ENCODE measurements around the gene TMEM163.
"Not testable (repeated sequence)": the region's sequence is repeated elsewhere in the genome, so short reads cannot be mapped to it uniquely, and the experiment has no call there.

TMEM163 gene

GRCh38 chr2:134592377-134592776 is 126.4 kb downstream of the TMEM163 start:
- Histone ChIP-seq H3K4me1 (ENCODE audit: control insufficient read depth, low read length) (no peaks in the 10 kb centered on the region), H4K20me1 (ENCODE audit: control insufficient read depth, insufficient read depth, low read depth, low read length) (no peaks in the 10 kb centered on the region), H3K4me3 (ENCODE audit: low read length) (no peak overlapping the region), H3K79me2 (ENCODE audit: control insufficient read depth, low read length) (no peaks in the 10 kb centered on the region), H3K9me3 (ENCODE audit: control insufficient read depth, insufficient read depth, low read length) (peaks cover 19% of the 10 kb centered on the region), H3K9me2 (replicated peaks; ENCODE audit: control insufficient read depth, low read length) (no peaks in the 10 kb centered on the region), H3K27ac (ENCODE audit: low read depth, low read length) (no peak overlapping the region), H3K27me3 (ENCODE audit: control insufficient read depth, low read length) (no peaks in the 10 kb centered on the region), H3F3A (ENCODE audit: control insufficient read depth, insufficient read depth) (no peaks in the 10 kb centered on the region), H3K36me3 (ENCODE audit: control insufficient read depth, low read length) (no peaks in the 10 kb centered on the region), H3K4me2 (ENCODE audit: low read length) (no peak overlapping the region)
- no peak for TF ChIP-seq CTCF (IDR thresholded peaks at IDR 0.05; ENCODE audit: low read depth, low read length, poor library complexity, severe bottlenecking)
- TF ChIP-seq EZH2phosphoT487 (IDR thresholded peaks at IDR 0.05; ENCODE audit: borderline replicate concordance, low read length) = no peak

- Histone ChIP-seq H3K79me2 (ENCODE audit: control insufficient read depth, low read length) (no peaks in the 10 kb centered on the region), H3K9me3 (ENCODE audit: control insufficient read depth, insufficient read depth, low read length) (peaks cover 19% of the 10 kb centered on the region), H3K27me3 (ENCODE audit: control insufficient read depth, low read length) (no peaks in the 10 kb centered on the region), H3K9me2 (replicated peaks; ENCODE audit: control insufficient read depth, low read length) (no peaks in the 10 kb centered on the region), H3K4me2 (ENCODE audit: low read length) (no peak overlapping the region), H3K4me3 (ENCODE audit: low read length) (no peak overlapping the region), H3K4me1 (ENCODE audit: control insufficient read depth, low read length) (no peaks in the 10 kb centered on the region), H3K36me3 (ENCODE audit: control insufficient read depth, low read length) (no peaks in the 10 kb centered on the region), H3F3A (ENCODE audit: control insufficient read depth, insufficient read depth) (no peaks in the 10 kb centered on the region), H4K20me1 (ENCODE audit: control insufficient read depth, insufficient read depth, low read depth, low read length) (no peaks in the 10 kb centered on the region), H3K27ac (ENCODE audit: low read depth, low read length) (no peak overlapping the region)
- TF ChIP-seq CTCF (IDR thresholded peaks at IDR 0.05; ENCODE audit: low read depth, low read length, poor library complexity, severe bottlenecking) (no peak), EZH2phosphoT487 (IDR thresholded peaks at IDR 0.05; ENCODE audit: borderline replicate concordance, low read length) (no peak)
Observed at GRCh38 chr2:134591526-134591925, 127.3 kb downstream of the TMEM163 start.

GRCh38 chr2:134590679-134591078 is 128.1 kb downstream of the TMEM163 start:
- TF ChIP-seq CTCF (IDR thresholded peaks at IDR 0.05; ENCODE audit: low read depth, low read length, poor library complexity, severe bottlenecking) (no peak), EZH2phosphoT487 (IDR thresholded peaks at IDR 0.05; ENCODE audit: borderline replicate concordance, low read length) (no peak)
- Histone ChIP-seq H3K79me2 (ENCODE audit: control insufficient read depth, low read length) (no peaks in the 10 kb centered on the region), H3F3A (ENCODE audit: control insufficient read depth, insufficient read depth) (no peaks in the 10 kb centered on the region), H3K9me2 (replicated peaks; ENCODE audit: control insufficient read depth, low read length) (no peaks in the 10 kb centered on the region), H3K9me3 (ENCODE audit: control insufficient read depth, insufficient read depth, low read length) (peaks cover 19% of the 10 kb centered on the region), H3K4me3 (ENCODE audit: low read length) (no peak overlapping the region), H3K27me3 (ENCODE audit: control insufficient read depth, low read length) (no peaks in the 10 kb centered on the region), H4K20me1 (ENCODE audit: control insufficient read depth, insufficient read depth, low read depth, low read length) (no peaks in the 10 kb centered on the region), H3K27ac (ENCODE audit: low read depth, low read length) (no peak overlapping the region), H3K36me3 (ENCODE audit: control insufficient read depth, low read length) (no peaks in the 10 kb centered on the region), H3K4me1 (ENCODE audit: control insufficient read depth, low read length) (no peaks in the 10 kb centered on the region), H3K4me2 (ENCODE audit: low read length) (no peak overlapping the region)

GRCh38 chr2:134589171-134590083 is 129.4 kb downstream of the TMEM163 start:
- not testable (repeated sequence) for H3K27ac ChIP-seq (ENCODE audit: low read depth, low read length)

More at GRCh38 chr2:134589171-134590083, 129.4 kb downstream of the TMEM163 start:
- H3K27me3 ChIP-seq (ENCODE audit: control insufficient read depth, low read length); H3F3A ChIP-seq (ENCODE audit: control insufficient read depth, insufficient read depth); H3K4me1 ChIP-seq (ENCODE audit: control insufficient read depth, low read length); H3K36me3 ChIP-seq (ENCODE audit: control insufficient read depth, low read length); H3K9me2 ChIP-seq (replicated peaks; ENCODE audit: control insufficient read depth, low read length); H3K4me2 ChIP-seq (ENCODE audit: low read length); H3K4me3 ChIP-seq (ENCODE audit: low read length); H3K79me2 ChIP-seq (ENCODE audit: control insufficient read depth, low read length); H4K20me1 ChIP-seq (ENCODE audit: control insufficient read depth, insufficient read depth, low read depth, low read length): not testable (repeated sequence)
- peaks cover 19% of the 10 kb centered on the region for H3K9me3 ChIP-seq (ENCODE audit: control insufficient read depth, insufficient read depth, low read length)

All from DOHH2 (cell line).